Measurements from ENCODE around the gene GLOD5. TPM values are rescaled to one million over a fixed set of nuclear protein-coding genes. Genes with fewer than 3 reads are reported as not detected.

GLOD5 gene
- total and polyA plus RNA-seq, 2 of the 8 experiments (the other 6 are each of a cell fraction or from before 2014, with no cell fraction given), result 0.18 TPM; not detected in 1

- Histone ChIP-seq H2BK15ac (ENCODE audit: low read length) (no peak overlapping the region), H3K27me3 (replicated peaks in 1 of 4; ENCODE audit: control insufficient read depth in 3 of 4, extremely low read depth in 1 of 4, insufficient read depth in 3 of 4, low read length in 3 of 4) (no peaks in the 10 kb centered on the region), H3K9me3 (ENCODE audit: insufficient read depth in 2 of 2, low read depth in 1 of 2, low read length in 1 of 2) (no peaks in the 10 kb centered on the region), H2AFZ (ENCODE audit: low read length) (no peak overlapping the region), H3K9ac (replicated peaks in 1 of 4; ENCODE audit: extremely low read depth in 1 of 4, low read depth in 3 of 4, low read length in 3 of 4) (no peak overlapping the region), H3K23ac (ENCODE audit: insufficient read length) (no peak overlapping the region), H3K27ac (ENCODE audit: low read depth, low read length) (no peak overlapping the region), H3K23me2 (ENCODE audit: low read depth, low read length) (no peaks in the 10 kb centered on the region), H4K5ac (ENCODE audit: insufficient read length, low read depth, low read length) (no peak overlapping the region), H3K4me1 (replicated peaks in 1 of 4; ENCODE audit: control insufficient read depth in 3 of 4, insufficient read depth in 4 of 4, low read length in 3 of 4) (no peaks in the 10 kb centered on the region), H3K4ac (replicated peaks; ENCODE audit: insufficient read length, low read depth, low read length) (no peak overlapping the region), H2BK12ac (ENCODE audit: low read depth, low read length) (no peak overlapping the region), H3K4me2 (ENCODE audit: insufficient read depth in 1 of 2, low read depth in 2 of 2, low read length in 2 of 2) (no peak overlapping the region), H3K79me1 (ENCODE audit: low read depth, low read length) (no peaks in the 10 kb centered on the region), H3K36me3 (ENCODE audit: control insufficient read depth in 2 of 4, insufficient read depth in 4 of 4, low read length in 3 of 4) (no peaks in the 10 kb centered on the region), H3K18ac (ENCODE audit: extremely low read depth, low read length) (no peak overlapping the region), H4K8ac (ENCODE audit: extremely low read depth, insufficient read depth, low read length) (no peak overlapping the region), H3K79me2 (ENCODE audit: control insufficient read depth in 1 of 2, insufficient read depth in 2 of 2, low read length in 2 of 2) (no peaks in the 10 kb centered on the region), H2BK20ac (ENCODE audit: low read length) (no peak overlapping the region), H2BK5ac (ENCODE audit: low read depth, low read length) (no peak overlapping the region), H3K14ac (ENCODE audit: insufficient read length) (no peak overlapping the region), H4K20me1 (replicated peaks in 1 of 2; ENCODE audit: control insufficient read depth in 1 of 2, insufficient read depth in 2 of 2, low read length in 2 of 2) (no peaks in the 10 kb centered on the region), H3K4me3 (ENCODE audit: extremely low read depth in 1 of 4, insufficient read depth in 2 of 4, low read depth in 3 of 4, low read length in 4 of 4) (no peak overlapping the region), H2BK120ac (replicated peaks; ENCODE audit: low read depth, low read length) (no peak overlapping the region), H2AK5ac (ENCODE audit: low read depth, low read length) (no peak overlapping the region), H4K91ac (replicated peaks; ENCODE audit: insufficient read length, low read length) (no peak overlapping the region), H3K56ac (replicated peaks; ENCODE audit: insufficient read length, low read depth, low read length) (no peak overlapping the region)
- TF ChIP-seq PHF8 (conservative IDR thresholded peaks at IDR 0.05; ENCODE audit: low read depth, low read length) (no peak), HDAC2 (IDR thresholded peaks at IDR 0.05; ENCODE audit: borderline replicate concordance in 1 of 2, low read depth in 2 of 2, low read length in 2 of 2) (no peak), EP300 (IDR thresholded peaks at IDR 0.05; ENCODE audit: borderline replicate concordance in 1 of 2, low read depth in 2 of 2, low read length in 2 of 2) (no peak)
- no peak for DNase-seq (ENCODE audit: low read depth in 1 of 2, low spot score in 2 of 2)
- POLR2A ChIA-PET (ENCODE audit: partially characterized antibody), result no interaction called here
- CTCF ChIA-PET (ENCODE audit: partially characterized antibody), result interaction anchor here (0.8 kb wide), 1 partner anchor 93 kb away, joined by 3 read pairs; no protein-coding TSS in a partner anchor
- 91% methylated on average over 4 of the region's 11 CpGs; no CpG with 5 or more reads in 1 of the 2 experiments for WGBS, 2 experiments (ENCODE audit: extremely low coverage in 1 of 2, insufficient coverage in 1 of 2, insufficient read length in 1 of 2, insufficient replicate concordance in 2 of 2, low coverage in 1 of 2, low lambda C conversion rate in 2 of 2, missing lambda C conversion rate in 1 of 2)
- FAIRE-seq, result no peak
These were observed 29.7 kb downstream of the GLOD5 start for GRCh38 chrX:48791063-48791820.

All from H1 (cell line).